NAMALWA (cell line): ENCODE data around the gene TOMM20.
"Not testable (repeated sequence)": the region's sequence is repeated elsewhere in the genome, so short reads cannot be mapped to it uniquely, and the experiment has no call there.

Experiments
- DNase-seq: peaks from one replicate; pipeline ENCODE4 v3.0.0-alpha.2; 2015; ENCODE audit warnings: low spot score

TOMM20 gene

GRCh38 chr1:235078480-235079381 lies 49.9 kb downstream of the TOMM20 start:
- DNase-seq, result no peak

DNA sequence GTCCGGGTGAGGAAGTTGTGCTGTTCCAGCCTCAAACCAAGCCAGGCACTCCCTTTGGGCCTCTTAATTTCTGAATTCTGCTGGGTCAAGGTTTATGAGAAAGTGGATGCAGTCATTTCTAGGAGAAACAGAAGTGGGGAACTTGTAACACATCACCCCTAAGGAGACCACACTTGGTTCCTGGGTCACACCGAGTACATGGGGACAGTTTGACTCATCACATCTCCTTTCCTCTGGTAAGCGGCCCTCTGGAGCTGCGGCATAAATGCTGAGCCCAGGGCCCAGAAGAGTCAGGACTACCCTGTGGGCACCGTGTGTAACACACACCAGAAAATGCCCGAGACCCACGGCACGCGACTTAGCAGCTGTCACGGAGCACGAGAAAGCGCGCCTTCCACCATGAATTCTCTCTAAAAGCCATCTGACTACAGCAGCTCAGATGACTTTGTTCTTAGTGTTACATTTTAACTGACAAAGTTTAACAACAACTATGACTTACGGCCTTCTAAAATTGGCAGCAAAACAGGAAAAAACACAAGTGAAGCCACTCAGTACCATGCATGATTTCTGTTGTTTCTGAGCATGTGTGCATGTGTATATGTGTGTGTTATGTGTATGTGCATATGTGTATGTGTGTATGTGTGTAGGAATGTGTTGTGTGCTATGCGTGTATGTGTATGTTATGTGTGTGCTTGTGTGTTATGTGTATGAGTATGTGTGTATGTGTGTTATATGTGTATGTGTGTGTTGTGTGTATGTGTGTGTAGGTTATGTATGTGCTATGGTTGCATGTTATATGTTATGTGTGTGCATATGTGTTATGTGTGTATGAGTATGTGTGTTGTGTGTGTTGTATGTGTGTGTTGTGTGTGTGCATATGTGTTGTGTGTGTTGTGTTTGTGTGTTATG lies 50.8 kb downstream of the TOMM20 start:
- no peak for DNase-seq

DNA sequence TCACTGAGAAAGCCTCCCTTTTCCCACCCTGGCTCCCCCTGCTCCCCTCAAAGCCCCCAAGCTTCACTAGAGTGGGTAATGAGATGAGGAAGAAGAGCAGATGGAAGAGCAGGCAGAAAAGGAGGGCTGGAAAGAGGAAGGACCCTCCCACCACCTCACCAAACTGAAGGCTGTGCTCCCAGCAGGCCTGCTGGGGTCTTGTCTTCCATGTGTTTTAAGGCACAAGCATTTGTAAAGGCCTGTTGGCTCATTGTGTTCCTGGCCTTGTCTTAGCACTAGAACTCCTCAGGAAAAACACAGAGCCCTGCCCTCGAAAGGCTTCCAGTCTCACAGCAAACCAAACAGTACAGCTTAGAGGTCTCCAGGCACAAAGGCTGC lies 51.5 kb downstream of the TOMM20 start:
- no peak for DNase-seq

DNA sequence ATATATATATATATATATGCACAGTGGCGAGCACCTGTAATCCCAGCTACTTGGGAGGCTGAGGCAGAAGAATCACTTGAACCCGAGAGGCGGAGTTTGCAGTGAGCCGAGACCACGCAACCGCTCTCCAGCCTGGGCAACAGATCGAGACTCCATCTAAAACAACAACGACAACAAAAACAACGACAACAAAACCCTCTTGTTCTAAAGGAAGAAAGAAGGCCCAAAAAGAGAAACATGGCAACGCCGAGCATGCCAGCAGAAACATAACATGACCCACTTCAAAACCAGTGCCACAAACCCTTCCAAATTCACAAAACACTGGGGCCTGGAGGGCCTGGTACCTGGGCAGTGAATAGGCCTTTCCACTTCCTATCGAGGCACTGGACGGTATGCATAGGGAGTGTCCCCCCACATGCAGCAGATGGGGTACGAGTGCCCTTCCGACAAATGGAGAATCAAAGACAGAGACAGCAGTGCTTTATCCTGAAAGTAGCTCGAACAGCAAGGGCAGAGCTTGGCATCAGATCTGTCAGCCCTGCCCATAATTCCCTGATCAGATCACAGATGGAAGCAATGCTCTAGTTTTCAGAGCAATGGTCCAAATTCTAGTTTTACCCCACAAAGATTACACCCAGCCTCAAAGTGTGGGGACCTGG lies 52.0 kb downstream of the TOMM20 start:
- no peak for DNase-seq

DNA sequence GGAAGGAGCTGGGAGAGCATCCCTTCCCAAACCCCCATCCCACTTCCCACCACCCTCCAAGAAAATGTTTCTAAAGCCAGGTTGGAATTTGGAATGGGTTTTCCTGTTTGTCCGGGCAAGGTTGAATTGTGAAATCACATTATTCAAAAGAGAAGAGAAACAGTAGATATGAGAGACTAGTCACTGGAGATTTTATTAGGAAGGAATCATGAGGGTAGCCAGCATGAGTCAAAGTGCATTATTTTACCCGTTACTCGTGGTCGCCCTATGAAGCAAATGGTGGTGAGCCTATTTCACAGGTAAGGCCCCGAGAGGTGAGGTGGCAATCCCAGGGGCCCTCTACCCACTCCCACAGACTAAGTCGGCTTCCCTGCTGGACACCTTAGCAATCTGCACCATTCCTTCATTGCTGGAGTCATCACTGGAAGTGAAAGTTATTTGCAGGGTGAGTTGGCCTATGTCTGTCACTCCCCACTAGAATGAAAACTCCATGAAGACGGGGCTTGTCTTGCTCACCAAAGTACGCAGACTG lies 52.8 kb downstream of the TOMM20 start:
- no peak for DNase-seq

GRCh38 chr1:235075048-235075776 lies 53.4 kb downstream of the TOMM20 start:
- peak; percentile 43 for DNase-seq

GRCh38 chr1:235074523-235075047 lies 54.1 kb downstream of the TOMM20 start:
- peak; percentile 27 for DNase-seq

GRCh38 chr1:235073968-235074522 lies 54.6 kb downstream of the TOMM20 start:
- DNase-seq, result no peak

GRCh38 chr1:235073331-235073967 lies 55.2 kb downstream of the TOMM20 start:
- no peak for DNase-seq

DNA sequence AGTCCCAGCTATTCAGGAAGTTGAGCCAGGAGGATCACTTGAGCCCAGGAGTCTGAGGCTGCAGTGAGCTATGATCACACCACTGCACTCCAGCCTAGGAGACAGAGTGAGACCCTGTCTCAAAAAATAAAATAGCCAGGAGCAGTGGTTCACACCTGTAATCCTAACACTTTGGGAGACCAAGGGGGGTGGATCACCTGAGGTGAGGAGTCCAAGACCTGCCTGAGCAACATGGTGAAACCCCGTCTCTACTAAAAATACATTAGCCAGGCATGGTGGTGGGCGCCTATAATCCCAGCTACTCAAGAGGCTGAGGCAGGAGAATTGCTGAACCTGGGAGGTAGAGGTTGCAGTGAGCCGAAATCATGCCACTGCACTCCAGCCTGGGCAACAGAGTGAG lies 56.1 kb downstream of the TOMM20 start:
- DNase-seq, result not testable (repeated sequence)

- DNase-seq, result no peak
These were observed 56.5 kb downstream of the TOMM20 start for GRCh38 chr1:235072096-235072495.

GRCh38 chr1:235070819-235071218 lies 57.8 kb downstream of the TOMM20 start:
- no peak for DNase-seq

- DNase-seq, result no peak
These were observed 58.8 kb downstream of the TOMM20 start for GRCh38 chr1:235069577-235070563.

GRCh38 chr1:235069176-235069575 lies 59.5 kb downstream of the TOMM20 start:
- no peak for DNase-seq

DNA sequence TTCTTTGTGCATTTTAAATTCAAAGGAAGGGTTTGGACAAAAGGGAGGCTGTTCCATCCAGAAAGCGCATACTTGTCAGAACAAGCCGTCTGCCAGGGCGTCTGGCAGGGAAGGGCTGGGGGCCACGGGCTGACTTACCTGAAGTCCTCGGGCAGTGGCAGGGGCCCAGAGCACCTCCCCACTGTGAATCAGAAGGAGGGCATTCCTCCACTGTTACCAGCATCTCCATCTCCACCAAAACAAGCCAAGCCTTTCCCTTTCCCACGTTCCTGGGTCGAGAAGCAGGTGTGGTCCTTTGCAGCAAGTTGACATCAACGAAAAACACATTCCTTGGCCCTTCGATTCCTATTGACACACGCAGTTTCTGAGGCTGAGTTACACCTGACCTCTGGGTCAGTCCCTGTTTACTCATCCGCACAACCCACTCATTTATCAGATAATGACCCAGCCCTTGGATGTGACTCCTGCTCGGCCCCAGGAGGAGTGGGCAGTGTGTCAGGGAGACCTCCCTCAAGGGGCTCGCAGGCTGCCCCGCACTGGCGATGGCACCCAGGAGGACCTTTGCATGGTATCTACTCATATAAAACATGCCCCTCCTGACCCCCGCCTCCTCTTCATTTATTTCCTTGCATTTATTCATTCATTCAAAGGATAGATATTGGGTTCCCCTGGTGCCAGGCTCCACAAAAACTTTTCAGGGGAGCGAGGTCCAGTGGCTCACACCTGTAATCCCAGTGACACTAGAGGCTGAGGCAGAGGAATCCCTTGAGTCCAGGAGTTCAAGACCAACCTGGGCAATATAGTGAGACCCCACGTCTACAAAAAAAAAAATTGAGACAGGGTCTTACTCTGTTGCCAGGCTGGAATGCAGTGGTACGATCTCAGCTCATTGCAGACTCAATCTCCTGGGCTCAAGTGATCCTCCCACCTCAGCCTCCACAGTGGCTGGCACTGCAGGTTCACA lies 60.2 kb downstream of the TOMM20 start:
- DNase-seq, result no peak

DNA sequence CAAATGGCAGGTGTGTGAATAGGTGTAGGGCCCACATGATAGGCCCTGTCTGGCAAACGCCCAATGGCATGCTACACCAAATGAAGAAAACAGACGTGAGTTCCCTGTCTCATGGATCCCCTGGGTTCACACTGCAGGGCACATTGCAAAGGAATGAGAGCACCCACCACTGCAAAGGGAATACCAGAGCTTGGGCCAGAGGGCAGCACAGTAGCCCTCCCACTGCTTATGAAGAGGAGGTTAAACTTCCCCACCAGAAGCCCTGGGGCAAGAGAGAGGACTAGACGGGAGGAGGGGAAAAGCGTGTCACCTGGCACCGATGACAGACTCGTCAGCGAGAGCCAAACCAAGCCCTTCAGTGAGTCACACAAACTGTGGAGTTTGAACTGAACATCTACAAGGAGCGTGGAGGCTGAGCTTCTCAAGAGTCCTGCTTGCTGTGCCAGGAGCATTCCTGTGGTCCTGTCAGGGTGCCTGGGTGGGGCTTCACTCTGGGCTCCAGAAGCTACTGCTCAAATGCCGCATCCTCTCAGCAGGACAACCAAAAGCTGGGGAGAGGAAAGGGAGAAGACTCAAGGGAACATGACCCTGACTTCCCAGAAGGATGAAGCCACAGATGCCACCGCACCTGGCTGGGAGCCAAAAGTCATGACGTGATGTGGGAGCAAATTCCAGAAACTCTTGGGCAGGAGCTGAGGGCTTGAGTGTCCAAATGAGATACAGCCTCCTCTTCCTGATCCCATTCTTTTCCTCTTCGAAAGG lies 61.1 kb downstream of the TOMM20 start:
- no peak for DNase-seq
